Mucosa of descending colon (tissue), 3 donors: ENCODE results near the gene TXNDC15. TPM values are rescaled to one million over a fixed set of nuclear protein-coding genes. Genes with fewer than 3 reads are reported as not detected.
A peak's percentile ranks its signal among the peaks of the same experiment; 100 is the strongest.
"Not testable (repeated sequence)": the region's sequence is repeated elsewhere in the genome, so short reads cannot be mapped to it uniquely, and the experiment has no call there.

Experiments used
- ATAC-seq: fragments of 200-7000 bp; cut with Tn5 transposase; one replicate; pipeline ENCODE4 v1.9.1; 2020; ENCODE audit warnings: mild to moderate bottlenecking, moderate library complexity
- DNase-seq, 3 donors: peaks; one replicate each; pipeline ENCODE4 v3.0.0-alpha.2; 2020
- H3K36me3 ChIP-seq: fragments of 200-600 bp; one replicate; pipeline ENCODE4 v1.8.0; 2021; ENCODE audit warnings: low read depth, mild to moderate bottlenecking
- H3K4me1 ChIP-seq: fragments of 200-600 bp; one replicate; pipeline ENCODE4 v1.8.0; 2021; ENCODE audit warnings: low read depth, mild to moderate bottlenecking
- H3K4me3 ChIP-seq: fragments of 200-600 bp; one replicate; pipeline ENCODE4 v1.8.0; 2021; ENCODE audit warnings: mild to moderate bottlenecking
- H3K9me3 ChIP-seq: fragments of 200-600 bp; one replicate; pipeline ENCODE4 v1.8.0; 2021; ENCODE audit warnings: mild to moderate bottlenecking
- intact Hi-C, 2 donors: fragments of 100-400 bp; cut with DNase I in 1 of 2; cut with micrococcal nuclease in 1 of 2; formaldehyde crosslinking; loops; one replicate each; pipeline versions ENCODE4 v1.11.0 to v1.11.1; 2022; cut with DNase I, micrococcal nuclease
- total RNA-seq, 3 donors: library from RNA; stranded (reverse); fragmentation: NEBNext Ultra II Directional in 2 of 3; extraction: Animal tissue kit (Norgen Biotek cat#: 25700) in 2 of 3; gene quantifications; one replicate each; pipeline versions ENCODE4 v1.2.1 to v1.2.4, GENCODE V29; 2021 to 2023
- TF ChIP-seq, protein P1 (sequence below): fragments of 200-600 bp; IDR thresholded peaks from one replicate; pipeline ENCODE4 v1.8.0; 2022; ENCODE audit warnings: antibody characterized with exemption, mild to moderate bottlenecking
- donor health status: DM: no; HTN: no; CAD: no; lungs with moderate emphysema.
- donor health status: DM: no; HTN: no; CAD: no.
- donor health status: DM: no; HTN: yes; CAD: no.

TXNDC15 gene
- total RNA-seq, 3 donors from 2014 or later, result 20.7 to 45.4 (median 32.8) TPM

- H3K9me3 ChIP-seq, result no peaks in the 10 kb centered on the region
- DNase-seq (no peak), ATAC-seq (peak; percentile 12)
- peak overlapping the region; percentile 67 for H3K4me3 ChIP-seq
- peaks cover 20% of the 10 kb centered on the region for H3K4me1 ChIP-seq
- intact Hi-C loops, result no loop called here
- TF ChIP-seq, protein P1, sequence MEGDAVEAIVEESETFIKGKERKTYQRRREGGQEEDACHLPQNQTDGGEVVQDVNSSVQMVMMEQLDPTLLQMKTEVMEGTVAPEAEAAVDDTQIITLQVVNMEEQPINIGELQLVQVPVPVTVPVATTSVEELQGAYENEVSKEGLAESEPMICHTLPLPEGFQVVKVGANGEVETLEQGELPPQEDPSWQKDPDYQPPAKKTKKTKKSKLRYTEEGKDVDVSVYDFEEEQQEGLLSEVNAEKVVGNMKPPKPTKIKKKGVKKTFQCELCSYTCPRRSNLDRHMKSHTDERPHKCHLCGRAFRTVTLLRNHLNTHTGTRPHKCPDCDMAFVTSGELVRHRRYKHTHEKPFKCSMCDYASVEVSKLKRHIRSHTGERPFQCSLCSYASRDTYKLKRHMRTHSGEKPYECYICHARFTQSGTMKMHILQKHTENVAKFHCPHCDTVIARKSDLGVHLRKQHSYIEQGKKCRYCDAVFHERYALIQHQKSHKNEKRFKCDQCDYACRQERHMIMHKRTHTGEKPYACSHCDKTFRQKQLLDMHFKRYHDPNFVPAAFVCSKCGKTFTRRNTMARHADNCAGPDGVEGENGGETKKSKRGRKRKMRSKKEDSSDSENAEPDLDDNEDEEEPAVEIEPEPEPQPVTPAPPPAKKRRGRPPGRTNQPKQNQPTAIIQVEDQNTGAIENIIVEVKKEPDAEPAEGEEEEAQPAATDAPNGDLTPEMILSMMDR, result no peak
- H3K36me3 ChIP-seq, result no peaks in the 10 kb centered on the region
These were observed 27.6 kb upstream of the TXNDC15 start for GRCh38 chr5:134846641-134846960.

DNA sequence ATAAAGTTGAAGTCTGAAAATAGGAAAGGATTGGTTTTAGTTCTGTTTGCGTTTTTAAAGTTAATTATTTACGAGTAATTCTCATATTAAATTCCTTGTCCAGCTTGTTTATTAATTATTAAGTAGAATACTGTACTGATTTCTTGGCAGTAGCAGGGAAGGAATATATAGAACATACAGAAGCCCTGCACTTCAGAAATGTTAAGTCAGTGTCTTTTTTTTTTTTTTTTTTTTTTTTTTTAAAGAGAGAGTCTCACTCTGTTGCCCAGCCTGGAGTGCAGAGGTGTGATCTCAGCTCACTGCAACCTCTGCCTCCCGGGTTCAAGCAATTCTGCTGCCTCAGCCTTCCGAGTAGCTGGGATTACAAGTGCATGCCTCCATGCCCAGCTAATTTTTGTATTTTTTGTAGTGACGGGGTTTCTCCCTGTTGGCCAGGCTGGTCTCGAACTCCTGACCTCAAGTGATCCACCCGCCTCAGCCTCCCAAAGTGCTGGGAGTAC, 24.7 kb upstream of the TXNDC15 start:
- intact Hi-C loops, DNase-seq, H3K4me3 ChIP-seq, ATAC-seq, H3K36me3 ChIP-seq, H3K9me3 ChIP-seq: not testable (repeated sequence)
- H3K4me1 ChIP-seq, result peaks cover 20% of the 10 kb centered on the region

DNA sequence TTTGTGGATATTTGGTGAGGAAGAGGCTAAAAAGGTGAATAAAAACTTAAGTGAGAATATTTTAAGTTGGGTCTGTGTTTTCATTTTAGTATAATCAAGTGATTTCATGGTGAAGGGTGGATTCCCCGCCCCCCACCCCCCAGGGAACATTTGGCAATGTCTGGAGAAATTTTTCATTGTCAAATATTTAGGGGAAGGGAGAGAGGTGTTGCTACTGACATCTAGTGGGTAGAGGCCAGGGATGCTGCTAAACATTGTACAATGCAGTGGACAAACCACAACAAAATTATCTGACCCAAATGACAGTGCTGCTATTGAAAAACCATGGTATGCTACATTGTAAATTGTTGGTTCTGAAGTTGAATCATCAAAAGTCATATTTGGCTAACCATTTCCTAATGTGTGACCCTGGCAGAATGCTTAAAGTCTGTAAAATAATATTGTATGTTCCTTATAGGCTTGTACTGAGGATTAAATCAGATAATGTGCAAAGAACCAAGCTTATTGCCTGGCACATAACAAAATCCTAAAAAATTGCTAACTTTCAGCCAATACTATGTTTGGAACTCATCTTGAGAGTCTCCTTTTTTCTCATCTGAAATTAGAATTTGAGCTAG, 22.8 kb upstream of the TXNDC15 start:
- ATAC-seq, result no peak

GRCh38 chr5:134856465-134856864, 17.7 kb upstream of the TXNDC15 start:
- H3K9me3 ChIP-seq, ATAC-seq, H3K4me3 ChIP-seq, DNase-seq, intact Hi-C loops, H3K4me1 ChIP-seq, H3K36me3 ChIP-seq: not testable (repeated sequence)

More for the DNA sequence above, 22.8 kb upstream of the TXNDC15 start:
- no peak for DNase-seq
- intact Hi-C loops, result no loop called here
- Histone ChIP-seq H3K36me3 (no peaks in the 10 kb centered on the region), H3K9me3 (no peaks in the 10 kb centered on the region), H3K4me3 (no peak overlapping the region), H3K4me1 (peaks cover 20% of the 10 kb centered on the region)
- TF ChIP-seq, protein P1, result no peak

DNA sequence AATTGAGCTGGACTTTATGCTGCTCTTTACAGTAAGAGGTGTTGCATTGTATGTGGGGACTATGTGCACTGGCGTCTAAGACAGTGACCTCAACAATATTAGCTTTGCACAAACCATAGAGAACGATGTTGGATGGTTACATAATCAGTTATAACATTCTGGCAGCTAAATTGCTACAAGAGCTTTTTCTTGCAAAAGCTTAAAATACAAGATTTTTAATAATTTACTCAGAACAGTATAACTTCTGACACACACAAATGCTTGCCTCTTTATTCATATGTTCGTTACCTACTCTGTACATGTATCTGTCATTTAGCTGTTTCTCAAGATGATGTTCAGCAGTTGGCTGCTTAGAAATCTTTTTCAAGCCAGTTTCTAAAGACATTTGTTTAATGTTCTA, 16.8 kb upstream of the TXNDC15 start:
- TF ChIP-seq, protein P1, result no peak
- ATAC-seq, result no peak

GRCh38 chr5:134864707-134865106, 9.5 kb upstream of the TXNDC15 start:
- intact Hi-C loops, result no loop called here
- no peaks in the 10 kb centered on the region for H3K36me3 ChIP-seq
- TF ChIP-seq, protein P1, result no peak
- H3K4me1 ChIP-seq, result no peaks in the 10 kb centered on the region
- ATAC-seq (peak; percentile 35), DNase-seq (no peak)
- no peak overlapping the region for H3K4me3 ChIP-seq
- no peaks in the 10 kb centered on the region for H3K9me3 ChIP-seq

More for the DNA sequence above, 16.8 kb upstream of the TXNDC15 start:
- H3K4me3 ChIP-seq, result no peak overlapping the region
- peaks cover 5% of the 10 kb centered on the region for H3K4me1 ChIP-seq
- no peak for DNase-seq
- intact Hi-C loops, result no loop called here
- H3K9me3 ChIP-seq, result no peaks in the 10 kb centered on the region
- H3K36me3 ChIP-seq, result no peaks in the 10 kb centered on the region

DNA sequence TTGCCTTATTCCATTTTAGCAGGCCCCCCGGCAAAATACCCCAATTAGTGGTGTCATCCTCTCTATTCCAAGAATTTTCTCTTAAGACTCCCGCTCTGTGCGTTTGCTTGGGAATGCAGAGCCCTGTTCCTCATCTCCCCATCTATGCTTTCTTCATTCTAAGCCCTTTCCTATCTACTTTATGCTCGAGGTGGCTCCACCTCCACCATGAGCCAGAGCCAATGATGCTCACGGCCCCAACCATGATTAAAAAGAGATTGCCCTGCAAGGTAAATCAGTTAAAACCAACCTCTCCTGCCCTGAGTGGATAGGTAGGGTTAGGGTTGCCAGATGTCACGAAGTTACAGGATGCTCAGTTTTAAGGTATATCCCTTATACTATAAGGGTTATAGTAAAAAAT, 677 bp upstream of the TXNDC15 start:
- H3K9me3 ChIP-seq, result no peaks in the 10 kb centered on the region
- peaks cover 10% of the 10 kb centered on the region for H3K4me1 ChIP-seq
- ATAC-seq (no peak), DNase-seq (no peak)
- no peak overlapping the region for H3K4me3 ChIP-seq
- TF ChIP-seq, protein P1, result no peak
- no peaks in the 10 kb centered on the region for H3K36me3 ChIP-seq
- intact Hi-C loops, result no loop called here
